ENCODE measurements around the gene XCR1. TPM values are rescaled to one million over a fixed set of nuclear protein-coding genes. Genes with fewer than 3 reads are reported as not detected.
"Not testable (repeated sequence)": the region's sequence is repeated elsewhere in the genome, so short reads cannot be mapped to it uniquely, and the experiment has no call there.

The XCR1 gene, protein sequence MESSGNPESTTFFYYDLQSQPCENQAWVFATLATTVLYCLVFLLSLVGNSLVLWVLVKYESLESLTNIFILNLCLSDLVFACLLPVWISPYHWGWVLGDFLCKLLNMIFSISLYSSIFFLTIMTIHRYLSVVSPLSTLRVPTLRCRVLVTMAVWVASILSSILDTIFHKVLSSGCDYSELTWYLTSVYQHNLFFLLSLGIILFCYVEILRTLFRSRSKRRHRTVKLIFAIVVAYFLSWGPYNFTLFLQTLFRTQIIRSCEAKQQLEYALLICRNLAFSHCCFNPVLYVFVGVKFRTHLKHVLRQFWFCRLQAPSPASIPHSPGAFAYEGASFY
- polyA plus RNA-seq (ENCODE audit: insufficient read length), result 0.35 TPM

GRCh38 chr3:46027021-46027705 is at the start of gene XCR1:
Gene XCR1 (minus strand): TSS chr3:46027483. CDS start chr3:46021947, 5,536 bp downstream.
- no peak for DNase-seq

DNA sequence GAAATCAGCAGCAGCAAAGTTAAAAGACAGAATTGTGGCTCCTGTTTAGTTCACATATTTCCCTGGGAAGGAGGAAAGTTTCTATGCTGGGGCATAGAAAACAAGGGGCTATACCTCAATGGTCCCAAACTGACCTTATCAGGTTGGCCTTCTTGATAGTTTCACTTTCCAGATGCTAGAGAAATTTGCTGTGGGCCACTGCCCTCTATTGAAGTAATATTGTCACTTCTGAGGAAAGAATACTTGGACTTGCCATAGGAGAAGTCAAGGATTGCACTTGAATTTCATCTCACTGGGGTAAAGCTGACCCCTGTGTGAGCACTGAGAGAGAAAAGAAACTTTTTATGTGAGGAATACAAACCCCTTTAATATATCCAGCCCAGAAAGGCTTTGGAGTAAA is 49.3 kb upstream of the XCR1 start:
- no peak for DNase-seq

DNA sequence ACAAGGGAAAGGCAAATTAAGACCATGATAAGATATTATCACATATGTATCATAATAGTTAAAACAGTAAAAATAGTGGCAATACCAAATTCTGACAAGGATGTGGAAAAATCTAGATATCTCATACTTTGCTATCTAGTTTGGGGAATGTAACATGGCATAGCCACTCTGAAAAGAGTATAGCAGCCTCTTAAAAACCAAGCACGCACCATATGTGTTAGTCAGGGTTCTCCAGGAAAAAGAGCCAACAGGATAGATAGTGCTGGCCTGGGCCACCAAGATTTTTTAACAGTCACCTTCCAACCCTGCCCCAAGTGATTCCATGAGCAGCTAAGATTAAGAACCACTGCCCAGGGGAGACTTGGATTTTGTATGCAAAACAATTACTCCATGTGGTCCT is 48.5 kb upstream of the XCR1 start:
- no peak for DNase-seq

DNA sequence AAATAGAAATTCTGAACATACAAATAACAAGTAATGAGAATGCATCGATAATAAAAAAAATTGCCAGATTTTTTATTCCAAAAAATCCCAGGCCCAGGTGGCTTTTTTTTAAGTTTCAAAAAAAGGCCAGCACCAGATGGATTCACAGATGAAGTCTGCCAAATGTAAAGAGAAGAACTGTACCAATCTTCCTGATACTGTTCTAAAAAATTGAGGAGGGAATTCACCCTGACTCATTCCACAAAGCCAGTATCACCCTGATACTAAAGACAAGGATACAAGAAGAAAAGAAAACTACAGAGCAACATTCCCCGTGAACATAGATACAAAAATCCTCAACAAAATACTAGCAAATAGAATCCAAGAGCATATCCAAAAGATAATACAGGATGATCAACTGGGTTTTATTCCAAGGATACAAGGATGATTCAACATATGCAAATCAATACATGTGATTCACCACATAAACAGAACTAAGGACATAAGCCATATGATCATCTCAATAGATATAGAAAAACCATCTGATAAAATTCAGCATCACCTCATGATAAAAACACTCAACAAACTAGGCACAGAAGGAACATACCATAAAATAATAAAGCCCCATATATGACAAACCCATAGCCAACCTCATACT is 44.1 kb upstream of the XCR1 start:
- no peak for DNase-seq

DNA sequence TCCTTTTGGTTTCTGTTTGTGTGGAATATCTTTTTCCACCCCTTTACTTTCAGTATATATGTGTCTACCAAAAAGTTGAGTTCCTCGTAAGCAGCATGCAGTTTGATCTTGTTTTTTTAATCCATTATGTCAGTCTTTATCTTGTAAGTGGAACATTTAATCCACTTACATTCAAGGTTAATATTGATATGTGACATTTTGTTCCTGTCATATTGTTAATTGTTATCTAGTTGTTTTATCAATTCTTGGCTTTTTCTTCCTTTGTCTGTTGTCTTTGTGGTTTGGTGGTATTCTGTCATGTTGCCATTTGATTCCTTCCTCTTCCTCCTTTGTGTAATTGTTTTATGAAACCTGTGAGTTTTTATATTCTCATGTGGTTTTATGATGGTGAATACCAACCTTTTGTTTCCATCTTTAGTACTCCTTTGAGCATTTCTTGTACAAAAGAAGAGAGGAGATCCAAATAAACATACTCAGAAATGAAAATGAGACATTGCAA is 43.4 kb upstream of the XCR1 start:
- DNase-seq, result no peak

DNA sequence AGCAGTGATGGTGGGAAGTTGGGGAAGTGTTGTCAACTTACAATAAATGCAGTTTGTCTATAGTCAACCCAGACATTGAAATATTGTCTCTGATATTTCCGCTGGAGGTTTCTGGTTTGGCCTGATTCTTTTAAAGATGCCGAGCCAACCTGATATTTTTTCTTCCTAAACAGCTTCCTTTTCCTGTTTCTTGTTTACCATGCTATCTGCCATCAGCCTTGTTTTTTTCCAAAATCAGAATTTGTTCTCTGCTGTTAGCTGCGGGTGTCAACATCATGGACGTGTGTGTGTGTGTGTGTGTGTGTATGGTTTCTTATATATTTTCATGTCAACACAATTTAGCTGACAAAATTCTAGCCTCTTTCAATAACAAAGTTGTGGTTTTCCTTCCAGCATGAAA is 41.2 kb upstream of the XCR1 start:
- no peak for DNase-seq

- no peak for DNase-seq
Observed at GRCh38 chr3:46067401-46067800, 40.1 kb upstream of the XCR1 start.

DNA sequence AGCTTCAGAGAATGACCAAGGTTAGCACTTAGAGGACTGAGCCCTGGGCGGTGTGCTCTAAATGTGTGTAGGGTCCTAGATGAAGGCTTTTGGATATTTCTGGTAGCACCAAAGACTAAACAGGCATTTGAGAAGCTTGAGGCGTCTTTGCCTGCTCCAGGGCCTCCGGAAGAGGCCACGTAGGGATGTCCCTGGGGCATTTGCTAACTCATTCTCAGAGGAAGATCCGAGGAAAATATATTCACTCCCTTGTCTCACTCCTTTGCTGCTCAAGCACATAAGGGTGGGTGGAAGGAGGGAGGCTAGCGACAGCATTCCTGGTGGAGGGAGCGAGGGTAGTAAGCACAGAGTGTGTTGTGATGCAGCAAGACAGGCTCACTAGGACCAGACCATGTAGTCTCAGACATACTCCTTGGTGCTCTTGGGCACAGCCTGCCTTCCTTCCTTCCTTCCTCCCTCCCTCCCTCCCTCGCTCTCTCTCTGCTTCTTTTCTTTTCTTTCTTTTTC is 38.5 kb upstream of the XCR1 start:
- DNase-seq, result no peak

DNA sequence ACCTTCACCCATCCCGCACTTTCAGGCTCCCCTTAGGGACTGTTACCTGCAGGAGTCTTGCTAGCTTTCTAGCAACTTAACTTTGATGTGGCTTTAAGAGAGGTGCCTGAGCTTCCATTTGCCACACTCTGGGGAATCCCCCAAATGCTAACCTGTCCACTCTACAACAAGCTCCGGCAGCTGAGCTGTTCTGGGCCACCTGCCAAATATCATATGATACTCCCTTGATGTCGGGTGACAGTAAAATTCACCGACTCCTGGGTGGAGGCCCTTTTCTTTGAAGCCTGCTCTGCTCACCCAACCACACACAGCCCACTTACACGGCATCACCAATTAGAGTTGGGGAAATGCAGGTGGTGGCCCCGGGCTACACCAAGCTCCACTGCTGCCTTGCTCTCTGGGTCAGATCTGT is 38.0 kb upstream of the XCR1 start:
- DNase-seq, result no peak

GRCh38 chr3:46062679-46063078 is 35.4 kb upstream of the XCR1 start:
- DNase-seq, result no peak

DNA sequence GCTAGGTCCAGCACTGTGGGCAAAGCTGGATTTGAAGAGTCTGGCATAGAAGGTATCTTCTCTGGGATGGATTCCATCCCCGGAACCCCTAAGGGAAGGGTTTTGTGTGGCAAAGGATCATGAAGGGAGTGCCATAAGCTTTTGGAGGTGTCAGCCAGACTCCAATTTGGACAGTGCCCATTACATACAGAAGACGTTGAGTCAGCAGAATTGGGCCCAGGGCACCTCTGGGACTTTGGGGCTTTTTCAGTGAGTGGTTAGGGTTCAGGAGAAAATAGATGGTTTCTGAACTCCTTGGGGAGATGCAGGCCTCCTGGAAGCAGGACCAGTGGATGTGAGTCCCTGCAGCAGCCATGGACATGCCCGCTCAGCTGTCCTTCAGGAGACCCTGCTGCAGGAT is 34.6 kb upstream of the XCR1 start:
- DNase-seq, result no peak

DNA sequence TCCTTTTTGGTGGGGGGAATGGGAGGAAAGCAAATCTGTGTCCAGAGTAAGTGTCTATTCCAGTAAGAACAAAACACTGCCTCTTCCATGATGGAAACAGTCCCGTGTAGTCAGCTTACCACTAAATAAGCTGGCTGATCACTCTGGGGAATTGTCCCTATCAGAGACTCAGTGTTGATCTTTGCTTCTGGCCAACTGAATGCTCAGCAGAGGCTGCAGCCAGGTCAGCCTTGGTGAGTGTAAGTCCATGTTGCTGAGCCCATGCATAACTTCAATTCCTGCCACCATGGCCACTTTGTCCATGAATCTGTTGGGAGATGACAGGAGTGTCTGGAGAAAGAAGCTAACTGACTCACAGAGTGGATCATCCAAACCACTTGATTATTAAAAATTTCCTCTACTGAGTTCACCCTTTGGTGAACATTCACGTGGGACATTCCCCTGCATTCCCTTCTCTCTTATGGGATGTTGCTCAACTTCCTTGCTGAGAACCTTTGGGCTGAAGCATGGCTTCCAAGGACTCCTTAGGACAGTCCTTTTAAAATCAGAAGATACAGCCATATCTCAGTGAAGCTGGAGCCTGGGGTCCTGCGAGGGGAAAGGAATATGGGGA is 33.9 kb upstream of the XCR1 start:
- no peak for DNase-seq

DNA sequence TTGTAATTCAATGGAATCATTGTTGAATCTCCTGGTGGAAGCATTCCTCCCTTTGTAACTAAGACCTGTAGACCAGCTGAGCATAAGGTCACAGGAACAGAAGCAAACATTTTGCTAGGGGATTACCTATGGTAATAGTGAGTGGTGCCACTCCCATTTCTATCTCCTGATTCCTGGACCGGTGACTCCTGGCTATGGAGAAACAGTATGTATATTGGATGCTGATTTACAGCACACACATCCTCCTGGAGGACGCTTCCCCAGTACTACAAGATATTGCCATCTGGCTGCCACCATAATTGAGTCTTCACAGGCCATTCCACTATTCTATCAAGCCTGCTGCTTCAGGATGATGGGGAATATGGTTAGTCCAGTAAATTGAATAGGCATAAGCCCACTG is 33.3 kb upstream of the XCR1 start:
- no peak for DNase-seq

DNA sequence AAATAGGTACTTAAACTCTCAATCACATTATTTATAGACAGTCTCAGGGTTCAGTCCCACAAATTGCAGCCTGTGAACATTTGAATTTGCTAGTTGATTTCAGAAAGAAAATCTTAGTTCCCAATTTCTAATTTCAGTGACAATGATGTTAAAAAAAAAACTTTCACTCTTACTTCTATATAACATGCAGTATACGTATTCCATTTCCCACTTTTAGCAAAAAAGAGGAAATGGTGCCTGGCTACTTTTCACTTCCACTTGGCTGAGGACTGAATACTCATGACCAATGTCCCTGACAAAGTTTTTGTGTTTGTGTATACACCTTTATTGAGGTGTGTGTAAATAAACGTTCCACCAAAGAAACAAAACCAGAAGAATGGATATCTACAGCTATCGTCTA is 32.1 kb upstream of the XCR1 start:
- no peak for DNase-seq

DNA sequence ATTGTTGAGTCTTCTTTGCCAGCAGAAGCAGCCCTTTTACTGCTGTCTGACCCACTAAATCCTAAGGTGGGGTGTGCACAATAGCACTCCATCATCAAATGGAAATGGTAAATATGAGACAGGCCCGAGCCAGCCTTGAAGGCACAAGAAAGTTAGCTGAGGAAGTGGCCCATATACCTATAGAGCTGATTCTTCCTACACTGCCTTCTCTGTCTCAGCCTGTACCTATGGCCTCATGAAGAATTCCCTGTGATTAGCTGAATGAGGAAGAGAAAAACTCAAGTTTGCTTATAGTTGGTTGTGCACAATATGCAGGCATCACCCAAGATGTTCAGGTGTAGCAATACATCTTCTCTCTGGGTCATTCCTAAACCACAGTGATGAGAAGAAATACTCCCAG is 31.7 kb upstream of the XCR1 start:
- DNase-seq, result no peak

DNA sequence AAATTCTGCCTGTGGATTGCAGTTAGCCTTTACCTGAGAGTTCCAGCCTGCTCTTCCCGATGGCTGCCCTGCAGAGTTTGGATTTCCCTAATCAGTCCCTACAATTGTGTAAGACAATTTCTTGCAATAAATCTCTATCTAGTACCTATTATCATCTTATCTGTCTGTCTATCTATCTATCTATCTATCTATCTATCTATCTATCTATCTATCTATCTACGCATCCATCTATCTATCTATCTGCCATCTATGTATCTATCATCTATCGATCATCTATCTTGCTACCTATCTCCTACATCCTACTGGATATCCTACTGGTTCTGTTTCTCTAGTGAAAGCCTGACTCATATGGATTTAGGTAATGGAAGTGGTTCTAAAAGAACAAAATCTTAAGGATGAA is 30.4 kb upstream of the XCR1 start:
- DNase-seq, result no peak

DNA sequence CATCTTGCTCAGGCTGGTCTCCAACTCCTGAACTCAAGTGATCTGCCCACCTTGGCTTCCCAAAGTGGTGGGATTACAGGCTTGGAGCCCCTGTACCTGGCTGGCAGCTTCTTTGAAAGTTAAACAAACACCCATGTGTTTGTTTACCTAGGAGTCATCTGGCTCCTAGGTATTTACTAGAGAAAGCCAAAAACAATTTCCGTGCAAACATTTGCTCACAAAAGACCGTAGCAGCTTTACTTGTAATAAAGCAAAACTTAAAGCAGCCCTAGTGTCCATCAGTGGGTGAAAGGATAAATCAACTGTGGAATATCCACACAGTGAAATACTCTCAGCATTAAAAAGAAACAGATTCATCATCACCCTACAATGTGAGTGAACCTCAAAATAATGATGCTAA is 29.4 kb upstream of the XCR1 start:
- no peak for DNase-seq

DNA sequence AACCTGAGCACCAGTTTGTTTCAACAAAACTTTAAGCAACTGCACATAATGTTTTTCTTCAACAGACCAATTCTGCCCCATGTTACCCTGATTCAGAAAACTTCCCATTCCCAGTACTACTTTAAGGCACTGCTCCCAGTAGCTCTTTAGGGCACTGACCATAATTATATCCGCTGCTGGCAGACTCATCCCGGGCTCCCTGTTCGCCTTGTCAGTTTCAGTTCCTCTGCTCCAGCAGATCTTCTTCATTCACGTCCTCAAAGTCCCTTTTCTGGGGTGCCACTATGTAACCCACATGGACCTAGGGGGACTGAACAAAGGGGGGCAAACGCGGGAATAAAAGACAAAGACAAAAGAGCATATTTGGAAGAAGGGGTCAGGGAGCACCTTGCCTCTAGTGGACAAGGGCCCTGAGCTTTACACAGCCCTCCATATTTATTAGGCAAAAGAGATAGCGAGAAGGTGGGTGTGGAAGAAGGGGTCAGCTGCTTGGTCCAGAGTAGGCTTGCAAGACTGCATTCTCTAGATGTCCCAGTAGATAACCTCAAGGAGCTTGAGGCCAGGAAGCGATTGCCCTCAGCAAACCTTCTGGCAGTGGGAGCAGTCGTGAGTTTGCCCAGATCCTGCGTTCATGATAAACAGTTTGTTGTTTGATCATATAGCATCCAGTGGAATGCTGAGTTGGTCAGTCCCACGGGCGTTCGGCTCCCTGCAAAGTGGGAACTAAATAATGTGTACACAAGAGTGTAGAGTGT is 26.7 kb upstream of the XCR1 start:
- DNase-seq, result not testable (repeated sequence)

DNA sequence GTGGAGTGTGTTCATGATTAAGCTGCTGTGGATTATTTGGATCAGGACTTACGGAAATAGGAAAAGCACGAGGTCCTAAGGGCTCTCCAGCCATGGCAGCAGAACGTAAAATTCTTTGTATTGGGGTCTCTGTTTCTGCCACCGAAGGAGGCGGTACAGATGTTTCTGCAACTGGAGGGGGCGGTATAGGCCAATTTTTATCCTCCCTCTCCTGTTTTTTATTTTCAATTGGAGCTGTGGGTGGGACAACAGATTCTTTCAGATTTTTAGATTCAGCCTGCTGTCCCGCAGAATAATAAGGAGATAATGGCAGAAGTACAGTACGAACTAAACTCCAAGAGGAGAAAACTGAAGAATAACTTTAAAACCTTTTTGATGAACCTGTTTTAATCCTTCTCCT is 26.0 kb upstream of the XCR1 start:
- not testable (repeated sequence) for DNase-seq

- DNase-seq, result no peak
Observed at GRCh38 chr3:46052531-46052930, 25.2 kb upstream of the XCR1 start.

GRCh38 chr3:46049093-46049492 is 21.8 kb upstream of the XCR1 start:
- DNase-seq, result no peak

GRCh38 chr3:46046231-46046630 is 18.9 kb upstream of the XCR1 start:
- not testable (repeated sequence) for DNase-seq
